GM21825 (cell line): ENCODE results near the gene TFCP2.
"Not testable (repeated sequence)": the region's sequence is repeated elsewhere in the genome, so short reads cannot be mapped to it uniquely, and the experiment has no call there.

Experiments used
- ATAC-seq: cut with Tn5 transposase; IDR thresholded peaks from one replicate; pipeline ENCODE4 v1.9.1; 2021; ENCODE audit warnings: mild to moderate bottlenecking, moderate library complexity; ENCODE audit not compliant: unreplicated experiment

Gene TFCP2, protein sequence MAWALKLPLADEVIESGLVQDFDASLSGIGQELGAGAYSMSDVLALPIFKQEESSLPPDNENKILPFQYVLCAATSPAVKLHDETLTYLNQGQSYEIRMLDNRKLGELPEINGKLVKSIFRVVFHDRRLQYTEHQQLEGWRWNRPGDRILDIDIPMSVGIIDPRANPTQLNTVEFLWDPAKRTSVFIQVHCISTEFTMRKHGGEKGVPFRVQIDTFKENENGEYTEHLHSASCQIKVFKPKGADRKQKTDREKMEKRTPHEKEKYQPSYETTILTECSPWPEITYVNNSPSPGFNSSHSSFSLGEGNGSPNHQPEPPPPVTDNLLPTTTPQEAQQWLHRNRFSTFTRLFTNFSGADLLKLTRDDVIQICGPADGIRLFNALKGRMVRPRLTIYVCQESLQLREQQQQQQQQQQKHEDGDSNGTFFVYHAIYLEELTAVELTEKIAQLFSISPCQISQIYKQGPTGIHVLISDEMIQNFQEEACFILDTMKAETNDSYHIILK

GRCh38 chr12:51172515-51173431 lies at the start of gene TFCP2:
Gene TFCP2 (minus strand): TSS chr12:51173135. CDS start chr12:51172422, 713 bp downstream.
- peak; percentile 93 for ATAC-seq

DNA sequence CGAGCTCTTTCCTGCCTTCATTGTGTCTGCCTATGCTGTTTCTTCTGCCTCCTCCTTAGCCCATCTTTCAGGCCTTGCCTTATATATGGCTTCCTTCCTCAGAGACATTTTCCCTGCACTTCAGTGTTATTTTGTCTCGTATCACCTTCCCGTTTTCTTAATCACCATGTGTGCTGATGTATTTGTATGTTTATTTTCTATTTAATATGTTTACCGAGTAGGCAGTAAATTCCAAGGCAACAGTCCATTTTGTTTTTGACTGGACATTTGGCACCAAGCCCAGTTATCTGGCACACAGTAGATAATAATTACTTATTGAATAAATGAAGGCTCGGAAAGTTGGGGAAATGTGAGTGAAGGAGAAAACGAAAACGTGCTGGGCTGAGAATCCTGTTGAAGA lies 49.5 kb upstream of the TFCP2 start:
- ATAC-seq, result no peak

- not testable (repeated sequence) for ATAC-seq
Measured at GRCh38 chr12:51219857-51220256, 46.9 kb upstream of the TFCP2 start.

GRCh38 chr12:51219322-51219721 lies 46.4 kb upstream of the TFCP2 start:
- ATAC-seq, result no peak

DNA sequence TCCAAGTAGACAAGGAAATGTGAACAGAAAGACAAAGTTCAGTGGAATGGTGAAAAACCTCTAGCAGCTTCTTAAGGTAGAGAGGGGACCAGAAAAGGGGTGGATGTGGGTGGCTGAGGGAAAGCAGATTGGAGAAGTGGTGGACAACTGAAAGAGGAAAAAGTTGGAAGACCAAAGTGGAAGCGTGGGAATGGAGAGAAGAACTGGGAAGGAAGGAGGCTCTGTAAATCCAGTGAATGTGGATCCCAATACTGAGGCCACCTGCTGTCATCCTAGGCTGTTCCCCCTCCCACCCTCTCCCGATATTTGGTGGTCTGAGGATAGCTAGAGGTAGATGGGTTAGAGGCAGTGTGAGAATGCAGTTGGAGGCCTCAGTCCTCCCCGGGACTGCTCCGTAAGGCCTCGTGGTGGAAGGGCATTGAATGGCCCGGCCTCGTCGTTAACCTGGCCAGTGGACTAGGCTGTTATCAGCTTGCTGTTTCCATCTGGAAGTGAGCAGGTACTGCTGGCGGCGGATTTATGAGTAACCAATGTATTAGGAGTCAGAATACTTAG lies 45.7 kb upstream of the TFCP2 start:
- ATAC-seq, result no peak

DNA sequence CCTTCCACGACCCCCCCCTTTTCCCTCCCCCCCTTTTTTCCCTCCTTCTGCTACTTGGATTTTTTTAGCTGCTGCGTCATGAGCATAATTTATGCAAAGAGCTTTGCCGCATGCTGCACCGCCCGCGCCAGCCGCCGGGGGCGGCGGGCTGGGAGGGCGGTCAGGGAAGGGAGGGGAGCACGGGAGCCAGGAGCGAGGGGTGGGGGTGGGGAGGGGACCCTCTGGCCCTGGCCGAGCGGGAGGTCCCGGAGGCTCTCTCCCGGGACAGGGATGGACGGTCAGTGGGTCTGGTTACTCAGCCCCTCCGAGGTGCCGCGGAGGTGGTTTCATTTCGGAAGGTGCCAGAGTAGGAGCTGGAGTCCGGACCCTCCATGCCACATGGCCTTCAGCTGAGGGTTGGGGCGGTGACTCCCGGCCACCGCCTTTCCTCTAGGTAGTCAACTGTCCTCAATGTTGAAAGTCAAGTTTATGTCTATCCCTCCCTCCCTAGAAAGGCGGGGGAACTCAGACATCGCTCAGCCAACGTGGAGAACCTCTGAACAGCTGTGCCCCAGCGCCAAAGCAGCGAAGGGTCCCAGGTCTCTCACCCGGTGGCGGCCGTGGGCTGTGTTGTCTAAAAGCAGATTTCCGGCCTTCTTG lies 45.2 kb upstream of the TFCP2 start, which contains the start of gene POU6F1:
Gene POU6F1 (minus strand): TSS at position 95 of the 639 bp plus-strand sequence. CDS start 11,226 bp downstream, outside the sequence.
- peak; percentile 61 for ATAC-seq

DNA sequence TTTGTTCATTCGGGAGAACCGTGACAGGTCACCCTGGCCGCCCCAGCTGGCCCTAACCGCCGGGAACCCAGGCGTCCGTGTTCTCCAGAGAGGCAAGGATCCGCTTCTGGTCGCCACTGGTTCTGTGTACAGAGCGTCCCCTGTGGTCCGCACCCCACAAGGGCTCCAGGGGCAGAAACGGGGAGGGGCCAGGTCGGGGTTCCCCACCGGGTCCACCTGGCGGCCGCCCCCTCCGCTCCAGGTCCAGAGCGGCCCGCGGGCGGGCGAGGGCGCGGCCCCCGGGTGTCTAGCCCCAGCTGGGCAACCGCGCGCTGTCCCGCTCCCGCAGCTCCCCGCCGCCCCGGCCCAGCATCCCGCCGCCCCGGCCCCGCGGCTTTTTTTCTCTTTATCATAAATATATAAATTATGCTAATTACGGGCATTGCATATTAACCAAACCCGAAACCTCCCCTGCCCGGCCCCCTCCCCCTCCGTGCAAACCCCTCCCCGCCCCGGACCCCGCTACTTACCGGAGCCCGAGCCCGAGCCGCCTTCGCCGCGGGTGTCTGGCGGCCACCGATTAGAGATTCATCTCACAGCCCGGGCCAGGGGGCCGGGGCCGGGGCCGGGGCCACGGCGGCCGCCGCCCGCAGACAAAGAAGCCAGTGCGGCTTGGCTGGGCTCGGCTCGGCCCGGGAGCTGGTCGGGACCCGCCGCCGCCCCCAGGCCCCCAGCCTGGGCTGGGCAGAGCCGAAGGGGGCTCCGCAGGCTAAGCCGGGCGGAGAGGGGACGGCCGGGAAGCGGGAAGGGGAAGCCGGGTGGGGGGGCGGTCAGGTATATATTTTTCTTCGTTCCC lies 44.4 kb upstream of the TFCP2 start:
- ATAC-seq, result peak; percentile 44

DNA sequence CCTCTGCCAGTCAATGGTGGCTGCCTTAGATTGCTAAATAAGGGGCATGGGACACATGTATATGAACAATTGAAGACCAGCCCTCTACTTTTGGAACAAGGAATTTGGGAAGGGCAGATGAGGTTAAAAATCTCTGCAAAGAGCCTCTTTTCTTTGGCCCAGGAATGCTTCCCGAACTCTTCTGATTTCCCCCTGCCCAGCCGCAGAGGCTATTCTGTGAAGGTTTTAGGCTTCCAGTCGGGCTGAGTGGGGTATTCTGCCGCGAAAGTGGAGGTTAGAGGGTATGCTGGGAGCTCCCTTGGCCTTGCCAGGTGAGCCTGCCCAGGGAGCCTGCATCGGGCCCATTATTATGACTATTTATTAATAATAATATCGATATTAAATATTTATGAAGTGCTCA lies 43.7 kb upstream of the TFCP2 start:
- ATAC-seq, result no peak

DNA sequence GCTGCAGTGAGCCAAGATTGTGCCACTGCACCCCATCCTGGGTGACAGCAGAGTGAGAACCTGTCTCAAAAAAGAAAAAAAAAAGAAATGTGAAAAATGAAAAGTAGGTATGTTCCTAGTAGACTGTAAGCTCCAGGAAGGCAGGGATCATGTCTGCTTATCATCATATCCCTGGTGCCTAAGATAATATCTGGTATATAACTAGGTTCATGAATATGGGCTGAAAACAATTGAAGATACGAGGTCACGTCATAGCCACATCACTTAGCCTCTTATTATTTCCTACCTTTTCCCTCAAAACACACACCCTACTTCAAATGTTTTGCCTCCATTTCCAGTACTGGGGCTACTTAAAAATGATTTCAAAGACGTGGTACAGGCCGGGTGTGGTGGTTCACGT lies 42.0 kb upstream of the TFCP2 start:
- ATAC-seq, result no peak

GRCh38 chr12:51210690-51211395 lies 37.9 kb upstream of the TFCP2 start:
- ATAC-seq, result no peak

- no peak for ATAC-seq
Measured at GRCh38 chr12:51209259-51209658, 36.3 kb upstream of the TFCP2 start.

- ATAC-seq, result no peak
Measured at GRCh38 chr12:51208016-51208660, 35.2 kb upstream of the TFCP2 start.

GRCh38 chr12:51205350-51205749 lies 32.4 kb upstream of the TFCP2 start:
- ATAC-seq, result no peak

GRCh38 chr12:51202718-51203117 lies 29.8 kb upstream of the TFCP2 start:
- ATAC-seq, result no peak

GRCh38 chr12:51200806-51201205 lies 27.9 kb upstream of the TFCP2 start:
- ATAC-seq, result no peak

DNA sequence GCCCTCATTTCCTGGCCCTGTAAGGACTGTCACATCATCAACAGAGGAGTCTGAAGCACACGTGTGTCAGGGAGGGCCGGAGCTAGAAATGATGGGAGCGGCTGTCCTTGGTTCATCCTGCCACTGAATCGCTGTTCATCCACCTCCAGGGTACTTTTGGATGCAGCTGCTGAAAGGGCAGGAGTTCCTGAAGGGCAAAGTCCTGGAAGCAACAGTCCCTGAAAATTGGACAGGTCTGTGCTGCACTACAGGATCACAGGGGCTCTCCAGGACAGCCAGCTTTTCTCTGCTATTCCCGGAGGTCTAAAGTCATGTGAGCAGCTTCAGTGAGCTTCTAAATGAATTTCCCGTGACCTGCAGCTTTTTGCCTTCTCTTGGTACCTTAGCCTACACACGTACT lies 27.2 kb upstream of the TFCP2 start:
- no peak for ATAC-seq

DNA sequence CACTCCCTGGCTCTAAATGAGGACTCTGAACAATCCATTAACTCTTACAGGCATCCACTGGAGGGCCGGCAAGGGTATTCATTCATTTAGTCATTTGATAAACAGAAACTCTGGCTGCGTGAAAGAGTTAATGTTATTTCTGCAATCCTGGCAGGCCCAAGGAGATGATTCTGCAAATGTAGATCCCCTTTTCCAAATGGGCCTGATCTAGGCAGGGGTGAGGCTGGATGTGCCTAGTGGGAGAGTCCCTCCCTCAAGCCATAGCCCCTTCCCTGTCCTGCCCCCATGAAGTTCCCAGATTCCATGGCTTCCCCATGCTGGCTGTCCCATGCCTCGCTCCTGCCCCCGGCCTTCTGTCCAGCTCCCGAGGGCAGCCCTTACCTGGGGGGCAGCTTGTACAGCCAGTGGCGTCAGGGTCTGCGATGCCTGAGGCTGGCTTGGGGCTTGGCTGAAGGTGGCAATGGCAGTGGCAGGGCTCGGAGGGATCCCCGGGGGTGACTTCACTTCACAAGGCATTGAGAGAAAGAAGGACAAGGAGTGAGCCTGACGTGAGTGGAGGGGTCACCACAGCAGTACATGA lies 26.5 kb upstream of the TFCP2 start:
- ATAC-seq, result no peak
